PC-3 (cell line): ENCODE measurements around the gene ENAH.

ENCODE experiments used
- CTCF ChIP-seq: fragments of 300-600 bp; sonication (generic); conservative IDR thresholded peaks from 2 replicates; pipeline ENCODE4 v1.5.1; 2017; ENCODE audit warnings: antibody characterized with exemption, low read depth, mild to moderate bottlenecking, low read length
- EZH2 ChIP-seq: fragments of 300-600 bp; sonication (generic); IDR thresholded peaks from one replicate; pipeline ENCODE4 v1.6.1; 2017; ENCODE audit warnings: antibody characterized with exemption, mild to moderate bottlenecking, low read length; ENCODE audit not compliant: unreplicated experiment

GRCh38 chr1:225451340-225451739, 201.6 kb downstream of the ENAH start:
- TF ChIP-seq EZH2 (no peak), CTCF (no peak)
